NCI-H1048 (cell line): ENCODE data around the gene UBE2L6.
A peak's percentile ranks its signal among the peaks of the same experiment; 100 is the strongest.
"Not testable (repeated sequence)": the region's sequence is repeated elsewhere in the genome, so short reads cannot be mapped to it uniquely, and the experiment has no call there.

Experiments
- DNase-seq: peaks from one replicate; lab custom pipeline; 2025; lab: John Stamatoyannopoulos, UW

Gene UBE2L6

DNA sequence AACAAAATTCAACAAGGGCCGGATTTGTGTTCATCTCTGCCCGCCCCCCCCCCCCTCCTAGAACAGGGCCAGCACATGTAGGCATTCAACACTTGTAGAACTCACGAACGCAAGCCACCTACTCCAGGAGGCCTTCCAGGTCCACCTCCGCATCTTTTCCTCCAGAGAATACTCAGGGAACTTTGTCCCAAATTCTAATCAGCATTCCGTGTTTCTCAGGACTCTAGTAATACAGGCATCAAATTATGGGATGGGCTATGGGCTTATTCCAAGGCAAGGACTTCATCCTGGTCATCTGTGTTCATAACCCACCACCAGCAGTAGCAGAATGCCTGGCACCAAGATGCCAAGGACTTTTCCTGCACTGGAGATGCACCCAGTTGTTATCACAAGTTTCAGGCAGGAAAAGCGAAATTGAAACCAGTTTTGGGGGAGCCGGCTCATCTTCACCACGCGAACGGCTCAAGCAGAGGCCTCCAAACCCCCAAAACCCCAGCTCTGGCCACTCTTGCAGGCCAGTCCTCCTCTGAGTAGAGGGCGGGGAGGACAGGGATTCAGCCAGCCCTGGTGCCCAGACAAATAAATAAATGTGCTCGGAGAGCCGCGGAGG, 462 bp downstream of the UBE2L6 start:
- no peak for DNase-seq

DNA sequence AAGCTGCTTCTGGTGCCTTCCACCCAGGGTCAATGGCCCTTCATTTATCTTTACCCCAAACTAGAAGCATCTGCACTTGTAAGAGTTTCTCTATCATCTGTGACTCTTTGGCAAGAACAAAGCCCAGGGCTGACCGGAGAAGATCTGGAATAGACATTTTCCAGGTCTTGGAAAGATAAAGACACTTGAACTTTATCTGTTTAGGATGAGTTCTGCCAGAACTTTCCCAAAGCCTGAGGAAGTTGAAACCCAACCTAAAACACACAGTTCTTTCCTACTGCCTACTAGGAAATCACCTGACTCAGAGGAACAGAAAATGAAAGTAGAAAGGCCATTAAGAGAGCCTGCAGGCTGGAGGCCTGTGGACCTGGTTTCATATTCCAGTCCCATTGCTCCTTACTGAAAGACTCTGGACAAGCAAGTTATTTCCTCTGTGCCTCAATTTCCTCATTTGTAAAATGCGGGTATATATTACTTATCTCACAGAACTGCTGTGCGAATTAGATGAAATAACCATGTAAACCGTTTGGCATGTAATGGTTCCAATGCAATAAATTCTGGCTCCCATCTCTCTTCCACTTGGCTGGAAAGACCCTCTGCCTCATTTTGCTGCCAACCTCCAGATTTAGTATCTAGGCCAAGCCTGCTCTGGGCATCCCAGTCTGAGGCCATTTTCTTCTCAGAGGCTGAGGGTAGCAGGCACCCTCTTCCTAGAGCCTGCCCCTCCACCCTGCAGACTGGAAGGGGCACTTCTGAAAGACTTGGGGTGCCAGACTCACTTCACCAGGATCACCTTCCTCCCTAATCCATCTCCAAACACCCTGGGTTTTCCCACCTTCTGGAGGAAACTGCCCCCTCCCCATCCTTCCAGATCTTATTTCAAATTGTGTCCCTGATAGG, 1.2 kb downstream of the UBE2L6 start:
- DNase-seq, result no peak

- DNase-seq, result no peak
Measured at GRCh38 chr11:57562596-57562995, 4.9 kb downstream of the UBE2L6 start.

GRCh38 chr11:57560146-57560545, 7.3 kb downstream of the UBE2L6 start:
- DNase-seq, result no peak

DNA sequence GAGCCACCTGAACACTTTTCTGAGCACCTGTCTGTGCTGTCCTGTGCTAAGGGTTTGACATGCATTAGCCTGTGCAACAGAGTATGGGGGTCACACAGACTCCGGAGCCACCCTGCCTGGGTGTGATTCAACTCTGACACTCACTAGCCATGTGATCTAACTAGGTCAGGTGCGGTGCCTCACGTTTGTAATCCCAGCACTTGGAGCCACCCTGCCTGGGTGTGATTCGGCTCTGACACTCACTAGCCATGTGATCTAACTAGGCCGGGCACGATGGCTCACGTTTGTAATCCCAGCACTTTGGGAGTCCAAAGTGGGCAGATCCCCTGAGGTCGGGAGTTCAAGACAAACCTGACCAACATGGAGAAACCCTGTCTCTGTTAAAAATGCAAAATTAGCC, 11.4 kb downstream of the UBE2L6 start:
- DNase-seq, result no peak

- DNase-seq, result no peak
Measured at GRCh38 chr11:57555393-57555792, 12.1 kb downstream of the UBE2L6 start.

GRCh38 chr11:57552479-57552878, 15.0 kb downstream of the UBE2L6 start:
- no peak for DNase-seq

- DNase-seq, result no peak
Measured at GRCh38 chr11:57551941-57552340, 15.5 kb downstream of the UBE2L6 start.

GRCh38 chr11:57549983-57550382, 17.5 kb downstream of the UBE2L6 start:
- DNase-seq, result no peak

- DNase-seq, result no peak
Measured at GRCh38 chr11:57547854-57548377, 19.6 kb downstream of the UBE2L6 start.

DNA sequence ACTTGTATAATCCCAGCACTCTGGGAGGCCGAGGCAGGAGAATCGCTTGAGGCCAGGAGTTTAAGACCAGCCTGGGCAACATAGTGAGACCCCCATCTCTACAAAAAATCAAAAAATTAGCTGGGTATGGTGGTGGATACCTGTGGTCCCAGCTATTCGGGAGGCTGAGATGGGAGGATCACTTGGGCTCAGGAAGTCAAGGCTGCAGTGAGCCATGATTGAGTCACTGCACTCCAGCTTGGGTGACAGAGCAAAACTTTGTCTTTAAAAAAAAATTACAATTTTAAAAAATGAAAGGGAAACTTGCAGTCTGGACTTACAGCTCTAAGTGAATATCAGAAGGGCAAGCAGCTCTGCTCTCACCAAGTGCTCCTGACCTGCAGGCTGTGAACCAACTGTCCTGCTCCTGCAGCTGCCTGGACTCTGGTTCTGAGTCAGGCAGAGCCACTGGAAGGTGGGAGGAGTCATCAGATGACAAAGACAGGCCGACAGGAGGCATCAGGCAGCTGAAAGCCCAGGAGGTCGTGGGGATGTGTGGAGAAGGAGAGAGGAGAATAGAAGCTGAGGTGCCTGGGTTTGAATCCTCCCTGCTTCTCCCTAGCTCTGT, 20.5 kb downstream of the UBE2L6 start:
- DNase-seq, result no peak

DNA sequence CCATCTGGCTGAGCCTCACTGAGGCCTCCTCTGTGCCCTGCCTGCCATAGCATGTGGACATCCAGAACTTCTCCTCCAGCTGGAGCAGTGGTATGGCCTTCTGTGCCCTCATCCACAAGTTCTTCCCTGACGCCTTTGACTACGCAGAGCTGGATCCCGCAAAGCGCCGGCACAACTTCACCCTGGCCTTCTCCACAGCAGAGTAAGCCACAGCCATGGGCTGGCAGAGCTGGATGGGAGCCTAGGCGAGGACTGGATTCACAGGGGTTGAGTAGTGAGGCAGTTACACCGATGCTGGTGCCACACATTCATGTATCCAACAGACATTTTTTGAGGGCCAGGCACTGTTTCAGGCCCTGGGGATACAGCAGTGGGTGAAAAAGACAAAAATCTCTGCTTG, 21.0 kb downstream of the UBE2L6 start:
- DNase-seq, result no peak

DNA sequence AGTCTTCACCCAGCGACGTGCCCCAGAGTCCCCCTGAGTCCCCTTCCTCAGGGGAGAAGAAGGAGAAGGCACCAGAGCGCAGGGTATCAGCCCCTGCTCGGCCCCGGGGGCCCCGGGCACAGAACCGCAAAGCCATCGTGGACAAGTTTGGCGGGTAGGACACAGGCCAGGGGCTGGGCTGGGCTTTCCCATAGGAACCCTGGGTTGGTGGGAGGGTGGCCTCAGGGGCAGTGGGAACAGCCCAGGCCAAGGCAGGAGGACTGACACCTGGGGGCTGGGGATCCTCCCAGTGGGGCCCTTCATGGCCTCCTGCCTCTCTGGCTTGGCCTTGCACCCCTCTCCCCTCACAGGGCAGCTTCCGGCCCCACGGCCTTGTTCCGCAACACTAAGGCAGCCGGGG, 21.6 kb downstream of the UBE2L6 start:
- DNase-seq, result no peak

GRCh38 chr11:57544566-57544965, 22.9 kb downstream of the UBE2L6 start:
- DNase-seq, result no peak

DNA sequence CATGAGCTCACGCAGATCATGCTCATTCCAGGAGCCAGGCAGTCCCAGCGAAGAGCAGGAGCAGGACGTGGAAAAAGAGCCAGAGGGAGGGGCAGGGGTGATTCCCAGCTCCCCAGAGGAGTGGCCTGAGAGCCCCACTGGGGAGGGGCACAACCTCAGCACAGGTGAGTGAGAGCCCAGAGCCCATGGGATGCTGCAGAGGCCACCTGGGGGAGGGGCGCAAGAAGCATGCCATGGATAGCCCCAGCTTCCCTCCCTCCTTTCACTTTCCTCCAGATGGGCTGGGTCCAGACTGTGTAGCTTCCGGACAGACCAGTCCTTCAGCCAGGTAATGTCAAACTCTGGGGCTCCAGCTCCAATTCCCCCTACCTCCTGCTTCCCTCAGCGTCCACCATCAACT, 23.9 kb downstream of the UBE2L6 start:
- no peak for DNase-seq

- no peak for DNase-seq
Measured at GRCh38 chr11:57542582-57542981, 24.9 kb downstream of the UBE2L6 start.

DNA sequence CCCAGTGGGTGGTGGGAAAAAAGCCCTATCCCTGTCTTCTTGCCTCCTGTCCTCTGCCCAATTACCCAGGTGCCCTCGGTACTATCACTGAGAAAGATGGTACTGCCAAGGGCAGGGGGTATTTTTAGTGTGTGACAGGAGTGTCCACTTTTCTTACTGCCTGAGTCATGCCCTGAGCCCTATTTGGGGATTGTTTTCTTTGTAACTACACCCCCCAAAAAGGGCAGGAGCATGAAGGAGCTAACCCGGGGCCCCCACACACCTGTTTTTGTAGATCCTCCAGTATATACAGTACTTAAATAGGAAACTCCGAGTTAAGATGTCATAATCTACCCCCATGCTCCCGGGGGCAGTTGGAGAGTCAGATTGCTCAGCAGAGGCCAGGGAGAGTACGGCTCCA, 26.3 kb downstream of the UBE2L6 start:
- no peak for DNase-seq

DNA sequence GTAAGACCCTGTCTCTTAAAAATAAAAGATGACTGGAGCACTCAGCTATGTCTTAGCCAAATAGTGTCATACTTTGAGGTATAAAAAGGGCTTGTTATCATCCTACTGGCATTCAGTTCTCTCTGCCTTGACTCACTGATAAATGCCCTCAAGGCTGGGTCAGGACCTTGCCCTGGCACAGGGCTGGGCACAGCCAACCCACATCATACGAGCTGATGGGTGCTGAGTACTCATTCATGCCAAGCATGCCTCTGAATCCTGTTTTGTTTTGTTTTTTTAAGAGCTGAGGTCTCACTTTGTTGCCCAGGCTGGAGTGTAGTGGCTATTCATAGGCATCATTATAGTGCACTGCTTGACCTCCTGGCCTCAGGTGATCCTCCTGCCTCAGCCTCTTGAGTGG, 28.1 kb downstream of the UBE2L6 start:
- no peak for DNase-seq

- DNase-seq, result no peak
Measured at GRCh38 chr11:57536947-57537619, 30.4 kb downstream of the UBE2L6 start, which contains the start of gene SMTNL1. Gene SMTNL1 (plus strand): TSS chr11:57537595. CDS start chr11:57542643, 5,048 bp downstream.

GRCh38 chr11:57534449-57534848, 33.0 kb downstream of the UBE2L6 start:
- DNase-seq, result not testable (repeated sequence)

- peak; percentile 96 for DNase-seq
Measured at GRCh38 chr11:57530596-57531507, 36.6 kb downstream of the UBE2L6 start, which contains the start of gene TIMM10. Gene TIMM10 (minus strand): TSS chr11:57530754. CDS start chr11:57530189, 565 bp downstream.
